Adrenal gland (tissue), 5 donors: ENCODE measurements around the gene NEO1.
A peak's percentile ranks its signal among the peaks of the same experiment; 100 is the strongest.

ENCODE experiments used
- POLR2A ChIP-seq, 2 donors: fragments of 450-650 bp; IDR thresholded peaks; one replicate each; pipeline ENCODE4 v1.6.1; 2017; ENCODE audit warnings: antibody characterized with exemption in 2 of 2, mild to moderate bottlenecking in 2 of 2, moderate library complexity in 1 of 2
- TF ChIP-seq, protein P1 (sequence below), 6 experiments: fragments of 450-650 bp in 4 of 6; fragments of 200-600 bp in 2 of 6; sonication (generic) in 1 of 6; IDR thresholded peaks; 1 replicate in 5 of 6; 2 replicates in 1 of 6; pipeline versions ENCODE4 v1.5.1 to v1.8.0; 2016 to 2021; ENCODE audit warnings: antibody characterized with exemption in 6 of 6, mild to moderate bottlenecking in 2 of 6, moderate library complexity in 1 of 6
- donor health status: DM: no; HTN: no; CAD: no.

DNA sequence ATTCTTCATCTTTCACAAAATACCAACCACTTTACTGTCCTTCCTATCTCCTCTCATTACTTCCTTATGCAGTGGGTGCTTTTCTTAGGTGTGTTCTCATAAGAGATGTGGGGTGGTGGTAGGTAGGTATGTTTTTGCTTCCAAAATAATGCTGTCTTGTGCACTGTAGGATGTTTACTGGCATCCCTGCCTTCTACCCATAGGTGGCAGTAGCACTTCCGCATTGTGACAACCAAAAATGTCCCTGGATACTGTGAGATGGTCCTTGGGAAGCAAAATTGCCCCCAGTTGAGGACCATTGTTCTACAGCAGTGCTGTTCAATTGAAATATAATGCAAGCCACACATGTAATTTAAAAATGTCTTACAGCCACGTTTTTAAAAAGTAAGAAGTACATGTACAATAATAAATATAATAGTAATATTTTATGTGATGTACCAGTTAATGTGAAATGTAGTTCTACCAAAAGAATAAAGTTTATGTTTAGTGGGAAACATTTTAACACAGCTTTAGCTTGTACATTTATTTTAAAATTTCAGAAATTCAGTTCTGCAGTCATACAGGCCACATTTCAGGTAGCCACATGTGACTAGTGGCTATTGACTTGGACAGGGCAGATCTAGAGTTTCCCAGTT is 75.2 kb downstream of the NEO1 start:
- TF ChIP-seq, protein P1, sequence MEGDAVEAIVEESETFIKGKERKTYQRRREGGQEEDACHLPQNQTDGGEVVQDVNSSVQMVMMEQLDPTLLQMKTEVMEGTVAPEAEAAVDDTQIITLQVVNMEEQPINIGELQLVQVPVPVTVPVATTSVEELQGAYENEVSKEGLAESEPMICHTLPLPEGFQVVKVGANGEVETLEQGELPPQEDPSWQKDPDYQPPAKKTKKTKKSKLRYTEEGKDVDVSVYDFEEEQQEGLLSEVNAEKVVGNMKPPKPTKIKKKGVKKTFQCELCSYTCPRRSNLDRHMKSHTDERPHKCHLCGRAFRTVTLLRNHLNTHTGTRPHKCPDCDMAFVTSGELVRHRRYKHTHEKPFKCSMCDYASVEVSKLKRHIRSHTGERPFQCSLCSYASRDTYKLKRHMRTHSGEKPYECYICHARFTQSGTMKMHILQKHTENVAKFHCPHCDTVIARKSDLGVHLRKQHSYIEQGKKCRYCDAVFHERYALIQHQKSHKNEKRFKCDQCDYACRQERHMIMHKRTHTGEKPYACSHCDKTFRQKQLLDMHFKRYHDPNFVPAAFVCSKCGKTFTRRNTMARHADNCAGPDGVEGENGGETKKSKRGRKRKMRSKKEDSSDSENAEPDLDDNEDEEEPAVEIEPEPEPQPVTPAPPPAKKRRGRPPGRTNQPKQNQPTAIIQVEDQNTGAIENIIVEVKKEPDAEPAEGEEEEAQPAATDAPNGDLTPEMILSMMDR (IDR thresholded peaks at IDR 0.05): peak; percentile 24 to 66 (median 54)
- TF ChIP-seq POLR2A (IDR thresholded peaks at IDR 0.05): no peak
